Testis (tissue), 2 donors: Measurements from ENCODE around the gene FAM13C.

ENCODE experiments used
- CTCF ChIP-seq, 3 experiments: fragments of 450-650 bp in 2 of 3; fragments of 200-600 bp in 1 of 3; sonication (generic) in 1 of 3; IDR thresholded peaks; one replicate each; pipeline ENCODE4 v1.5.1; 2016 to 2019; ENCODE audit warnings: antibody characterized with exemption in 3 of 3, mild to moderate bottlenecking in 2 of 3, moderate library complexity in 1 of 3
- POLR2A ChIP-seq: fragments of 450-650 bp; IDR thresholded peaks from one replicate; pipeline ENCODE4 v1.6.1; 2017; ENCODE audit warnings: antibody characterized with exemption, mild to moderate bottlenecking, moderate library complexity

GRCh38 chr10:59358576-59358975 lies 3.8 kb downstream of the FAM13C start:
- no peak for TF ChIP-seq POLR2A
- no peak for TF ChIP-seq CTCF (IDR thresholded peaks at IDR 0.05)
